ENCODE results near the gene MSI2.

GRCh38 chr17:57295526-57296023, 39.3 kb downstream of the MSI2 start:
- TF ChIP-seq, protein P1, sequence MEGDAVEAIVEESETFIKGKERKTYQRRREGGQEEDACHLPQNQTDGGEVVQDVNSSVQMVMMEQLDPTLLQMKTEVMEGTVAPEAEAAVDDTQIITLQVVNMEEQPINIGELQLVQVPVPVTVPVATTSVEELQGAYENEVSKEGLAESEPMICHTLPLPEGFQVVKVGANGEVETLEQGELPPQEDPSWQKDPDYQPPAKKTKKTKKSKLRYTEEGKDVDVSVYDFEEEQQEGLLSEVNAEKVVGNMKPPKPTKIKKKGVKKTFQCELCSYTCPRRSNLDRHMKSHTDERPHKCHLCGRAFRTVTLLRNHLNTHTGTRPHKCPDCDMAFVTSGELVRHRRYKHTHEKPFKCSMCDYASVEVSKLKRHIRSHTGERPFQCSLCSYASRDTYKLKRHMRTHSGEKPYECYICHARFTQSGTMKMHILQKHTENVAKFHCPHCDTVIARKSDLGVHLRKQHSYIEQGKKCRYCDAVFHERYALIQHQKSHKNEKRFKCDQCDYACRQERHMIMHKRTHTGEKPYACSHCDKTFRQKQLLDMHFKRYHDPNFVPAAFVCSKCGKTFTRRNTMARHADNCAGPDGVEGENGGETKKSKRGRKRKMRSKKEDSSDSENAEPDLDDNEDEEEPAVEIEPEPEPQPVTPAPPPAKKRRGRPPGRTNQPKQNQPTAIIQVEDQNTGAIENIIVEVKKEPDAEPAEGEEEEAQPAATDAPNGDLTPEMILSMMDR (IDR thresholded peaks at IDR 0.05): no peak
- no peak for TF ChIP-seq EZH2 (IDR thresholded peaks at IDR 0.05; ENCODE audit: borderline replicate concordance, insufficient read depth, low read depth, low read length, poor library complexity, severe bottlenecking)

Measured in B cell (primary cell).